Activated T-helper 9 cell treated with anti-CD3 and anti-CD28 coated beads, Interleukin-2, amount 50 U/mL, for 16 hours (primary cell): Measurements from ENCODE around the gene ZMYM4.
"Not testable (repeated sequence)": the region's sequence is repeated elsewhere in the genome, so short reads cannot be mapped to it uniquely, and the experiment has no call there.

Experiments used
- DNase-seq: peaks from one replicate; pipeline ENCODE4 v3.0.0-alpha.2; 2020; ENCODE audit warnings: low read depth

Gene ZMYM4

DNA sequence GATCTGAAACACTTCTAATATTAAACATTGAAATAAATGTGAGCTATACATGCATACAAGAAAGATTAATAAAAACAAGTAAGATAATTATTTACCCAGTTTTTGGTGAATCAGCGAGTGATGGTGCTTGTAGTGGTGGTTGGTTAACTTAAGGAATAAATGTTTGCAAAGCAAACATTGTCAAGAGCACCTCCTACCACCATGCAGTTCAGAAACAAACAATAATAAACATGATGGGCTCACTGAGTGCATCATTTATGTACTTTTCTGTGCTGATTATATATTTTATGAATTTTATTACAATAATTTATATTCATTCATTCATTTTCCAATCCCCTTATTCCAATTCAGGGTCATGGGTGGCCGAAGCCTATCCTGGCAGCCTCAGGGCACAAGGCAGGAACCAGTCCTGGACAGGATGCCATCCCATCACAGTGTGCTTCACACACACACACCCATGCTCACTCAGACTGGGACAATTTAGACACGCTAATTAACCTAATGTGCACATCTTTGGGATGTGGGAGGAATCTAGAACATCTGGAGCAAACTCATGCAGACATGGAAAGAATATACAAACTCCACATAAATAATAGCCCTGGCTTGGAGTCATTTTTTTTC is 57.8 kb downstream of the ZMYM4 start:
- DNase-seq = no peak

DNA sequence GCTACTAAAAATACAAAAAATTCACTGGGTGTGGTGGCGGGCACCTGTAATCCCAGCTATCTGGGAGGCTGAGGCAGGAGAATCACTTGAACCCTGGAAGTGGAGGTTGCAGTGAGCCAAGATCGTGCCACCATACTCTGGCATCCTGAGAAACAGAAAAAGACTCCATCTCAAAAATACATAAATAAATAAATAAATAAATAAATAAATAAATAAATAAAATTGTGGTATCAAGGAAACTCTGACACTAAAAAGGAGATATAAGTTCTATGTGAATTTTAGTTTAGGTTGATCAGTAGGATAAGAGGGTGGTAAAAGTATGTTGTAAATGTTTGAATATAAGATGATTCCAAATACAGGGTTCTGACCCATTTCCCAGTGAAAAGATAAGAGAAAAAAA is 63.1 kb downstream of the ZMYM4 start:
- DNase-seq = not testable (repeated sequence)

- DNase-seq = no peak
These were observed 66.0 kb downstream of the ZMYM4 start for GRCh38 chr1:35334485-35334884.

DNA sequence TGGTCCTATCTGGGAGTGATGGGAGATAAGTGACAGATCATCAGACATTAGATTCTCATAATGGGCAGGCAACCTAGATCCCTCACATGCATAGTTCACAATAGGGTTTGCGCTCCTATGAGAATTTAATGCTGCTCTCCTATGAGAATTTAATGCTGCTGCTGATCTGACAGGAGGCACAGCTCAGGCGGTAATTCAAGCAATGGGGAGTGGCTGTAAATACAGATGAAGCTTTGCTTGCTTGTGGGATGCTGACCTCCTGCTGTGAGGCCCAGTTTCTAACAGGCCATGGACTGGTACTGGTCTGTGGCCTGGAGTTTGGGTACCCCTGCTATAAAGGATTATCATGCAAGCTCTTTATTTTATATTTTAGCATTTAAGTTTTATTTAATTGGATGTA is 72.0 kb downstream of the ZMYM4 start:
- no peak for DNase-seq

- no peak for DNase-seq
These were observed 77.0 kb downstream of the ZMYM4 start for GRCh38 chr1:35345439-35345981.

- DNase-seq = no peak
These were observed 82.4 kb downstream of the ZMYM4 start for GRCh38 chr1:35350872-35351271.

DNA sequence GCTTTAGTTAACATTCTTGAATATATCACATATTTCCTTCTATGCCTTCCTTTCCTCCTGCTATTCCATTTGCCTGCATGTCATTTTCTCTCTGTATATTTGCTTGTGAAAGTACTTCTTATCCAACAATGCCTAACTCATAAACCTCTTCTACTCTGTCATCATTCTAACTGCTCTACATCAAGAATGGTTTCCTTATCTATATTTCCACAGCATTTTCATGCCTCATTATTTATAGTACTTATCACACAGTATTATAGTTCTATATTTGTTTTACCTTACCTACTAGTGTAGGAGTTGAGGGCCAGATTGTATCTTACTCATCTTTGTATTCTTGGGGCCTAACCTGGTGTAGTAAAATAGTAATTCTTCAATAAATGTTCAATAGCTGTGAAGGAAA is 91.5 kb downstream of the ZMYM4 start:
- no peak for DNase-seq

DNA sequence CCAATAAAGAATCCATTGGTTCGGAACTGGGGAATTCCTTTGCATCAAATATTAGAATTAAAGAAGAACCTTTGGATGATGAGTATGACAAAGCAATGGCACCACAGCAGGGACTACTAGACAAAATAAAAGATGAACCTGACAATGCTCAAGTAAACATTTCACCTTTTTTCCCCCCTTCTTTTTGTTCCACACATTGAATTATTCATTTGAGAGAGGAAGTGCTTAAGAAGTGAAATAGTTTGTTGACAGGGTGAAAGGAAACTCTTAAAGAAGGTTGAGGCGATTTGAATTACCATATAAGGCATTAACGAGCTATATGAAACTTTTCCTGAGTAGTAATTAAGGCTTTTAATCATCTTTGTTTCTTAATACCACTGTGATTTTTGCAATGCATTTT is 93.1 kb downstream of the ZMYM4 start:
- no peak for DNase-seq

- no peak for DNase-seq
These were observed 96.2 kb downstream of the ZMYM4 start for GRCh38 chr1:35364741-35365140.

- DNase-seq = no peak
These were observed 99.4 kb downstream of the ZMYM4 start for GRCh38 chr1:35367914-35368313.

DNA sequence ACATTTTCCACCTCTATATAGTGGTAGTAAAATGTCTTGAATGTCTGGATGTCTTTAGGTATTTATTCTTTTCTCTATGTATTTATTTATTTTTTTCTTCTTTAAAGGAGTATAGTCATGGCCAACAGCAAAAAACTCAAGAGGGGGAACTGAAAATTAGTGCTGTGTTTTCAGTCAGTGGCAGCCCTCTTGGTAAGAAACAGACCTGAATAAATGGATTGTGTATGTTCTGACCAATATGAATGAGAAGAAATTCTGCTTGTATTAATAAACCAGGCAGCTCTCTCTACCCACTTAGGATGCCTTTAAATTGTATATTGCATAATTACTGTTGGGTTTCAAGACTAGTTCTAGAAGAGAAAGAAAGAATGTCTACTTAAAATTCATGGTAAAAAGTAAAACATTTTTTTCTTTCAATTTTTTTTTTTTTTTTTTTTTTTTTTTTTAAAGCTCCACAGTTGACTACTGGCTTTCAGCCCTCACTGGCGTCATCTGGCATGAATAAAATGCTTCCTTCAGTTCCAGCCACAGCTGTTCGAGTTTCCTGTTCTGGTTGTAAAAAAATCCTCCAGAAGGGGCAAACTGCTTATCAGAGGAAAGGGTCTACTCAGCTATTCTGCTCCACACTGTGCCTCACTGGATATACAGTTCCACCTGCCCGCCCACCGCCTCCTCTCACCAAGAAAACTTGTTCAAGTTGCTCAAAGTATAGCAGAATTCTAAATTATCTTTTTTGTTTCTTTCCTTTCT is 101.6 kb downstream of the ZMYM4 start:
- DNase-seq = no peak

- no peak for DNase-seq
These were observed 103.0 kb downstream of the ZMYM4 start for GRCh38 chr1:35371506-35371905.

- no peak for DNase-seq
These were observed 109.0 kb downstream of the ZMYM4 start for GRCh38 chr1:35377555-35377954.

GRCh38 chr1:35379317-35380000 is 111.0 kb downstream of the ZMYM4 start:
- DNase-seq = no peak

GRCh38 chr1:35380111-35380510 is 111.6 kb downstream of the ZMYM4 start:
- DNase-seq = not testable (repeated sequence)

DNA sequence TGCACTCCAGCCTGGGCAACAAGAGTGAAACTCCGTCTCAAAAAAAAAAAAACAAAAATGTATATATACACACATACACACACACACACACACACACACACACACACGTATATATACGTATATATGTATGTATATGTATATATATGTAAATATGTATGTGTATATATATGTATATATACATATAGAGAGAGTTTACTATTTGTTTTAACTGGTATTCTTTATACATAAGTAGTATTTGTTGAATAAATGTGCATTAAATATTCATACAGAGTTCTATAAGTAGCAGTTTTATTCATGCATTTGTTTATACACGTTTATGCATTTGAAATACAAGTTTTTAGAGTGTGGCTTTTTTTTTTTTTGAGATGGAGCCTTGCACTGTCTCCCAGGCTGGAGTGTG is 113.6 kb downstream of the ZMYM4 start:
- no peak for DNase-seq

DNA sequence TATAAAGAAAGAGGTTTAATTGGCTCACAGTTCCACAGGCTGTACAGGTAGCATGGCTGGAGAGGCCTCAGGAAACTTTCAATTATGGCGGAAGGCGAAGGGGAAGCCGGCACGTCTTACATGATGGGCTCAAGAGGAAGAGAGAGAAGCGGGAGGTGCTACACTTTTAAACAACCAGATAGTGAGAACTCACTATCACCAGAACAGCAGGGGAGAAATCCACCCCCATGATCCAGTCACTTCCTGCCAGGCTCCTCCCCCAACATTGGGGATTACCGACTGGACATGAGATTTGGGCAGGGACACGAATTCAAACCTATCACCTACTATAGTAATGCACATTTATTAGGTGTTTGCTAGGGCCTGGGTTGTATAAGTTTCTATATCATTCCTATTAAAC is 117.8 kb downstream of the ZMYM4 start:
- DNase-seq = no peak

DNA sequence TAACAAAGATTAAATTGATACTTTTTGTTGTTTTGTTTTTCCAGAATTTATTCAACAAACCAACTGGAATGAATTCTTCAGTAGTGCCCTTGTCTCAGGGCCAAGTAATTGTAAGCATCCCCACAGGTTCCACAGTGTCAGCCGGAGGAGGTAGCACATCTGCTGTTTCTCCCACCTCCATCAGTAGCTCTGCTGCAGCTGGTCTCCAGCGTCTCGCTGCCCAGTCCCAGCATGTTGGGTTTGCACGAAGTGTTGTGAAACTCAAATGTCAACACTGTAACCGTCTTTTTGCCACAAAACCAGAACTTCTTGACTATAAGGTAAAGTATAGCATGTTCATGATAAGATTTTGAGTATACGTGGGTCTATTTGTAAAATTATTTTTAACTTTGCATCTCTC is 118.5 kb downstream of the ZMYM4 start:
- DNase-seq = no peak

DNA sequence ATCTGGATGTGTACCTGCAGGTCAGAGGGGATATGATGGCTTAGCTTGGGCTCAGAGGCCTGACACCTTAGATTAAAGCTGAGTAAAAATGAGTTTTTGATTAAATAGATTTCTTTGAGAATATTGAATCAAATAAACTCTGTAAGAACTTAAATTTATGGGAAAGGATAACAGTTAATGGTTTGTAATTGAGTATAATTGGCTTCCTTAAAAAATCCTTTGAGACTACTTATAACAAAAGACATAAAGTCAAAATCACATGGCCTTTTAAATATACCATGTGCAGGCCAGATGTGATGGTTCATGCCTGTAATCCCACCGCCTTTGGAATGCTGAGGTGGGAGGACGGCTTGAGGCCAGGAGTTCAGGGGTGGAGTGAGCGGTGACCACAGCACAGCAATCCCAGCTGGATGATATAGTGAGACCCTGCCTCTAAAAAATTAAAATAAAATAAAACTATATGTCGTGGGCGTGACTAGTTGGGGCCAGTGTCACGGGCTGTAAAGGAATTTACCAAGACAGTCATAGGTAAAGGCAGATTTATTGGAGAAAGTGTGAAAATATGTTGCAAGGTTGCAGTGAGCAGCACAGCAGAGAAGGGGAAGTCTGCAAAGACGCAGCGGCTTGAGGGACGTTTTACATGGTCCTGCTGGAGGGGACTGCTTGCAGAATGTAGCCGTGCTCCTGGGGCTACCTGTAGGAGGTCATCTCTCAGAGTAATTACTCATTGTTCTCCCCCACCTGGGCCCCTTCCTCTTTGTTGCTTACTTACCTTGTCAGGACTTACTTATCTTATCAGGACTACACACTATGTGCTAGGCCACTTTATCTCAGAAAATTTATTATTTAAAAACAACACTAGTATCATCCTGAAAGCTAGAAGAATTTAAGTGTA is 122.3 kb downstream of the ZMYM4 start:
- DNase-seq = no peak

DNA sequence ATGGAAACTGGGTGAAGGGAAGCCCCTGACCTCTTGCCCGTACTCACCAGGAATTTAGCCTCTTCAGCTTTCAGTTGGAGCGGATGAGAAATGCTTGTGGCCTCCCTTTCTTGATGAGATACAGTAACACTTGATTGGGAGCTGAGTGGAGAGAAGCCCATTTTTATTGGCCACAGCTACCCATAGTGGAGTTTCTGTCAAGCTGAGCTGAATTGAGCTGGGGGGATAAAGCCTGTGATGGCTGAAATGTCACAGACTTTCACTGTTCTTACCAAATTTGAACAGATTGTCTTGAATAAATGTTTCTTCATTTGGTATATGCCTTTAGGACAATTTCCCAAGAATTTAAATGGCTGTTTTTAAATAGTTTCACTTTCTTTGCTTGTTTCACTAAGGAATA is 125.9 kb downstream of the ZMYM4 start:
- DNase-seq = no peak

DNA sequence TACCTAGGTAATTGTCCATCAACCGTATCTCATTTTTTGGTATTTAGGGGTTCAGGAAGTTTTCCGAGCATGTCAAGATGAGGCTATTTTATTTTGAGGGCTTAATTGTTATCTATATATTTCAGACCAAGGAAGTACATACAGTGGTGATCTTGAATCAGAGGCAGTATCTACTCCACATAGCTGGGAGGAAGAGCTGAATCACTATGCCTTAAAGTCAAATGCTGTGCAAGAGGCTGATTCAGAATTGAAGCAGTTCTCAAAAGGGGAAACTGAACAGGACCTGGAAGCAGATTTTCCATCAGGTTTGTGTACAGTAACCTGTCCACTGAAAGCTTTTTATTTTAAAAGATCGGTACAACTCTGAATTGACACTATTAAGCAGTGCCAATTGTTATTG is 130.2 kb downstream of the ZMYM4 start:
- DNase-seq = no peak

DNA sequence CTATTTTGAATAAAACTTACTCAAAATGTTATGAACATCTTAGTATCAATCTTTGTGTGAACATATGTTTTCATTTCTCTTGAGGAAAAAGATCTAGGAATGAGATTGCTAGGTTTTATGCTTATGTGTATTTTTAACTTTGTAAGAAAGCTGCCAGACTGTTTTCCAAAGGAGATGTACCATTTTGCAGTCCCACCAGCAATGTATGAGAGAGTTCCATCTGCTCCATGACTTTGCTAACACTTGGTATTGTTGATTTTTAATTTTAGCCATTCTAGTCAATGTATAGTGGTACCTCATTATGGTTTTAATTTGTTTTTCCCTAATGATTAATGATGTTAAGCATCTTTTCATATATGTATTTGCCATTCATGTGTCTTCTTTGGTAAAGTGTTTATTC is 132.5 kb downstream of the ZMYM4 start:
- no peak for DNase-seq
